ENCODE measurements around the gene LMNA. TPM values are rescaled to one million over a fixed set of nuclear protein-coding genes. Genes with fewer than 3 reads are reported as not detected.
"Not testable (repeated sequence)": the region's sequence is repeated elsewhere in the genome, so short reads cannot be mapped to it uniquely, and the experiment has no call there.

LMNA gene
- total and polyA plus RNA-seq, 8 donors = 53.1 to 630 (median 244) TPM

DNA sequence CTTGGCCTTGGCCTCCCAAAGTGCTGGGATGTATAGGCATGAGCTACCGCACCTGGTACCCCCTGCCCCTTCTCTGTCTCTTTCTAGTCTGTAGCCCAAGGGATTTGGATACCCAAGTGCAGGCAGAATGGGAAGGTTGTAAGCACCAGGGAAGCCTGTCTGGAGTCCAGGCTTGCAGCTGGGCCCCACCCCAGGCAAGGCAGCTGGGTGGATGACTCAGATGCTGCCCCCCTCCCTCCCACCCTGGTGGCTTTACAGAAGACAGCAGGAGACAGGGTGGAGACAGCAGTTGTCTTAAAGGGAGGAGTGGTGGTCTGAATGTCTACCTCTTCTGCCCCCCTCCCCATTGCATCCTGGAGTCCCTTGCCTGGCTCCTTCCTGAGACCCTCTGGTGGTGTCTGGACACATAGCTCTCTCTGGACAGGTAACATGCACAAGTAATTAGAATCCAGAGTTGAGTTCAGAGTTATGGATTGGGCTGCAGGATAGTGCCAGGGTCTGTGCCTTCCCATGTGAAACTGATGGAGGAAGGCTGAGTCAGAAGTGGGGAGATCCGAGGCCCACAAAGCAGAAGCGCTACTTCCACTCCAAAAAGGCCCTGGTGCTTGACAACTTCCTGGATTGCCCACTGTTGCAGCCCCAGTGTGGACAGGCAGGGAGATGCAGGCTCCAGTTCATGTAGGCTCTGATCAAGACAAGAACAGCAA lies 5.1 kb downstream of the LMNA start:
- H3K27ac ChIP-seq = peak overlapping the region; percentile 54 to 99 (median 93)
- intact Hi-C loops (cut with DNase I; ENCODE audit: low total_unique reads) = no loop called here
- H3K36me3 ChIP-seq = peaks cover 0 to 25% (median 0%) of the 10 kb centered on the region in 4 donors
- H3K4me3 ChIP-seq = peak overlapping the region; percentile 72 to 100 (median 93)
- H3K9me3 ChIP-seq = no peaks in the 10 kb centered on the region
- TF ChIP-seq, protein P1, sequence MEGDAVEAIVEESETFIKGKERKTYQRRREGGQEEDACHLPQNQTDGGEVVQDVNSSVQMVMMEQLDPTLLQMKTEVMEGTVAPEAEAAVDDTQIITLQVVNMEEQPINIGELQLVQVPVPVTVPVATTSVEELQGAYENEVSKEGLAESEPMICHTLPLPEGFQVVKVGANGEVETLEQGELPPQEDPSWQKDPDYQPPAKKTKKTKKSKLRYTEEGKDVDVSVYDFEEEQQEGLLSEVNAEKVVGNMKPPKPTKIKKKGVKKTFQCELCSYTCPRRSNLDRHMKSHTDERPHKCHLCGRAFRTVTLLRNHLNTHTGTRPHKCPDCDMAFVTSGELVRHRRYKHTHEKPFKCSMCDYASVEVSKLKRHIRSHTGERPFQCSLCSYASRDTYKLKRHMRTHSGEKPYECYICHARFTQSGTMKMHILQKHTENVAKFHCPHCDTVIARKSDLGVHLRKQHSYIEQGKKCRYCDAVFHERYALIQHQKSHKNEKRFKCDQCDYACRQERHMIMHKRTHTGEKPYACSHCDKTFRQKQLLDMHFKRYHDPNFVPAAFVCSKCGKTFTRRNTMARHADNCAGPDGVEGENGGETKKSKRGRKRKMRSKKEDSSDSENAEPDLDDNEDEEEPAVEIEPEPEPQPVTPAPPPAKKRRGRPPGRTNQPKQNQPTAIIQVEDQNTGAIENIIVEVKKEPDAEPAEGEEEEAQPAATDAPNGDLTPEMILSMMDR (IDR thresholded peaks at IDR 0.05) = no peak
- TF ChIP-seq POLR2A (IDR thresholded peaks at IDR 0.05) (no peak), EP300 (IDR thresholded peaks at IDR 0.05) (no peak), POLR2AphosphoS5 (IDR thresholded peaks at IDR 0.05) (no peak)
- 22 to 64% (median 58%) methylated on average over 2 to 3 of the region's 3 CpGs for WGBS, 5 donors
- no peaks in the 10 kb centered on the region for H3K27me3 ChIP-seq
- DNase-seq = peak in 1 of 2 donors; percentile 73
- H3K4me1 ChIP-seq = peaks cover 81 to 89% (median 85%) of the 10 kb centered on the region in 4 donors

DNA sequence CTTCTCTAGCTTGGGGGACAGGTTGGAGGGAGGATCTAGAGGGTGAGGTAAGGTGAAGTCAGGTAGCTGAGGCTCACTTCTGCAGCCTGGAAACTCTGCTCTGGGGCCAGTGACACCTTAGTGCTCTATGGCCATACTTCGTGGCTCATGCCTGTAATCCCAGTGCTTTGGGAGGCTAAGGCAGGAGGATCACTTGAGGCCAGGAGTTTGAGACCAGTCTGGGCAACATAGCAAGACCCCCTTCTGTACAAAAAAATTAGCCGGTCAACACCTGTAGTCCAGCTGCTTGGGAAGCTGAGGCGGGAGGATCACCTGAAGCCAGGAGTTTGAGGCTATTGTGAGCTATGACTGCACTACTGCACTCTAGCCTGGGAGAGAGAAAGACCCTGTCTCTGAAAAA lies 5.8 kb downstream of the LMNA start:
- Histone ChIP-seq H3K36me3 (peaks cover 0 to 25% (median 0%) of the 10 kb centered on the region in 4 donors), H3K4me1 (peaks cover 85 to 96% (median 92%) of the 10 kb centered on the region in 4 donors), H3K4me3 (peak overlapping the region in 3 of 4 donors; percentile 5 to 89 (median 72)), H3K27me3 (no peaks in the 10 kb centered on the region), H3K27ac (peak overlapping the region; percentile 39 to 99 (median 93)), H3K9me3 (no peaks in the 10 kb centered on the region)
- 63 to 86% (median 85%) methylated on average over 3 of the region's 3 CpGs for WGBS, 5 donors
- DNase-seq = no peak
- intact Hi-C loops (cut with DNase I; ENCODE audit: low total_unique reads) = no loop called here
- TF ChIP-seq, protein P1 (IDR thresholded peaks at IDR 0.05) = no peak
- no peak for TF ChIP-seq EP300 (IDR thresholded peaks at IDR 0.05)
- TF ChIP-seq POLR2AphosphoS5 (IDR thresholded peaks at IDR 0.05) = no peak
- no peak for TF ChIP-seq POLR2A (IDR thresholded peaks at IDR 0.05)

DNA sequence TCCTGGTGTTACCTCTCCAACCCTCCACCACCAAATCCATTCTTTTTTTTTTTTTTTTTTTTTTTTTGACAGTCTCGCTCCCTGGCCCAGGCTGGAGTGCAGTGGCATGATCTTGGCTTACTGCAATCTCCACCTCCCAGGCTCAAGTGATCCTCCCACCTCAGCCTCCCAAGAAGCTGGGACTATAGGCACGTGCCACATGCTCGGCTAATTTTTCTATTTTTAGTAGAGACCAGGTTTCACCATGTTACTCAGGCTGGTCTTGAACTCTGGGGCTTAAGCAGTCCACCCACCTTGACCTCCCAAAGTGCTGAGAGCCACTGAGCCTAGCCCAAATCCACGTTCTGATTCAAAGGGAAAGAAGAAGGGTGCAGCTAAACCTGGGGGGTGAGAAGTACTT lies 6.5 kb downstream of the LMNA start:
- H3K27me3 ChIP-seq; DNase-seq; H3K9me3 ChIP-seq; intact Hi-C loops (cut with DNase I; ENCODE audit: low total_unique reads): not testable (repeated sequence)
- Histone ChIP-seq H3K4me1 (peaks cover 92 to 100% (median 98%) of the 10 kb centered on the region in 4 donors), H3K36me3 (peaks cover 0 to 25% (median 0%) of the 10 kb centered on the region in 4 donors), H3K27ac (peak overlapping the region; percentile 21 to 99 (median 93)), H3K4me3 (peak overlapping the region in 3 of 4 donors; percentile 39 to 89 (median 72))
- 37 to 52% (median 46%) methylated on average over 4 of the region's 4 CpGs for WGBS, 5 donors

DNA sequence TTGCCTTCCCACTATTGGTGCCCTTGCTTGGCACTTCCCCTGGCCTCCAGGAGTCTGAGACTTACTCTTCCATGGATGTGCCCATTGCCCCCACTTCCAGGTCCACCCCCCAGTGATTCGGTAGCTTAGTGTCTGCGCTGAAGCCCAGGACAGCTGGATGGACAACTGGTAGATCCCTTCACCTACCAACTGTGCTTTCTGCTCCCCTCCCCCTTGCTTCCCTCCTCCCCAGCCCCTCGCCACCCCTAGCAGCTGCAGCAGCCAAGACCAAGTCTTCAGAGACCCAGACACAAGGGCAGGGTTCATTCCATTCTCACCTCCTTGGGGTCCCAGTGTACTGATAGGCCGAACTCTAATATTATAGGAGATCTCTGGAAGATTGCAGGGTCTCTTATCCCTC lies 6.9 kb downstream of the LMNA start:
- TF ChIP-seq, protein P1 (IDR thresholded peaks at IDR 0.05) = no peak
- TF ChIP-seq POLR2A (IDR thresholded peaks at IDR 0.05) (no peak), POLR2AphosphoS5 (IDR thresholded peaks at IDR 0.05) (no peak), EP300 (IDR thresholded peaks at IDR 0.05) (no peak)
- DNase-seq = no peak
- peak overlapping the region; percentile 60 to 99 (median 93) for H3K27ac ChIP-seq
- H3K36me3 ChIP-seq = peaks cover 0 to 25% (median 0%) of the 10 kb centered on the region in 4 donors
- H3K4me1 ChIP-seq = peaks cover 95 to 100% (median 100%) of the 10 kb centered on the region in 4 donors
- 76 to 90% (median 85%) methylated on average over 4 of the region's 4 CpGs for WGBS, 5 donors
- H3K9me3 ChIP-seq = no peaks in the 10 kb centered on the region
- no peaks in the 10 kb centered on the region for H3K27me3 ChIP-seq
- H3K4me3 ChIP-seq = peak overlapping the region; percentile 15 to 89 (median 56)
- intact Hi-C loops (cut with DNase I; ENCODE audit: low total_unique reads) = no loop called here

DNA sequence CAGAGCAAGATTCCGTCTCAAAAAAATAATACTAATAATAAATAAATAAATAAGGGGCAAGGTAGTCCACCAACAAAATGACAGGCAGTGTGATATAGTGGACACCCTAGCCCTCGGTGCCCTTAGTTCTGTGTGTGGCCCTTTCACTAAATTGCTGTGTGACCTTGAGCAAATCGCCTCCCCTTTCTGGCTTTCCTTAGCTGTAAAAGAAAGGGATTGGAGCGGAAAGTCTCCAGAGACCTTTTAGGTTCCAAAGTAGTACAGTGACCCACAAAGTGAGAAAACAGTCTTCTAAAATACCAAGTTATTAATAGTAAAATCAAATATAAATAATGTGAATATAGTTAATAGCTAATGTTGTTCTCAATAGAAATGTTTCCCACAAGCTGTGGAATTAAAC lies 7.6 kb downstream of the LMNA start:
- Histone ChIP-seq H3K27me3 (no peaks in the 10 kb centered on the region), H3K9me3 (no peaks in the 10 kb centered on the region), H3K4me3 (peak overlapping the region; percentile 15 to 89 (median 56)), H3K36me3 (peaks cover 0 to 25% (median 0%) of the 10 kb centered on the region in 4 donors), H3K27ac (peak overlapping the region; percentile 60 to 99 (median 93)), H3K4me1 (peaks cover 95 to 100% (median 100%) of the 10 kb centered on the region in 4 donors)
- TF ChIP-seq POLR2A (IDR thresholded peaks at IDR 0.05) = no peak
- no peak for TF ChIP-seq EP300 (IDR thresholded peaks at IDR 0.05)
- no peak for TF ChIP-seq POLR2AphosphoS5 (IDR thresholded peaks at IDR 0.05)
- TF ChIP-seq, protein P1 (IDR thresholded peaks at IDR 0.05) = no peak
- intact Hi-C loops (cut with DNase I; ENCODE audit: low total_unique reads) = no loop called here
- DNase-seq = no peak
- 34 to 52% (median 46%) methylated on average over 4 of the region's 4 CpGs for WGBS, 5 donors

All from stomach (tissue), 9 donors.